ENCODE results near the gene PCBP3. TPM values are rescaled to one million over a fixed set of nuclear protein-coding genes. Genes with fewer than 3 reads are reported as not detected.

Gene PCBP3
- total and polyA plus RNA-seq, 2 donors (not counting 3 experiments of a cell fraction or from before 2014, with no cell fraction given): 0.06 to 1.1 TPM

GRCh38 chr21:45599146-45599581 is 44.4 kb upstream of the PCBP3 start:
- H3K4me3 ChIP-seq (replicated peaks in 1 of 3; ENCODE audit: insufficient read depth in 1 of 3, low read depth in 1 of 3, low read length in 3 of 3): no peak overlapping the region
- no peaks in the 10 kb centered on the region for H3K9me1 ChIP-seq (replicated peaks; ENCODE audit: control insufficient read depth, extremely low read depth, insufficient read depth, low read length)
- ChIA-PET POLR2A (no interaction called here), CTCF (interaction anchor here (5.4 kb wide), 1 partner anchor 43 kb away, joined by 103 read pairs; no protein-coding TSS in a partner anchor)
- no peak overlapping the region for H2AFZ ChIP-seq (ENCODE audit: low read depth, low read length)
- no peaks in the 10 kb centered on the region for H4K20me1 ChIP-seq (replicated peaks; ENCODE audit: control insufficient read depth, extremely low read depth, insufficient read depth, low read length)
- no peaks in the 10 kb centered on the region for H3K79me2 ChIP-seq (ENCODE audit: control insufficient read depth, insufficient read depth, low read length)
- no peaks in the 10 kb centered on the region for H3K9me3 ChIP-seq (replicated peaks; ENCODE audit: control insufficient read depth, insufficient read depth, low read length)
- TF ChIP-seq POLR2AphosphoS5 (IDR thresholded peaks at IDR 0.05; ENCODE audit: insufficient read depth, low read depth, low read length): no peak
- no peaks in the 10 kb centered on the region for H3K36me3 ChIP-seq (ENCODE audit: control insufficient read depth in 2 of 2, extremely low read depth in 1 of 2, insufficient read depth in 2 of 2, low read length in 2 of 2)
- no peak for DNase-seq (ENCODE audit: low read depth, low spot score)
- no peak overlapping the region for H3K9ac ChIP-seq (replicated peaks; ENCODE audit: extremely low read depth, insufficient read depth, low read length)
- H3K27ac ChIP-seq (ENCODE audit: insufficient read depth, low read depth, low read length): no peak overlapping the region
- H3K4me2 ChIP-seq (ENCODE audit: insufficient read depth, low read length): no peak overlapping the region
- FAIRE-seq: no peak
- H3K4me1 ChIP-seq (ENCODE audit: control insufficient read depth, extremely low read depth, insufficient read depth, low read length): no peaks in the 10 kb centered on the region
- no TSS peak for BruUV-seq (replicated peaks)
- intact Hi-C loops (cut with micrococcal nuclease): loop anchor here (10.0 kb wide), 1 partner anchor 454 kb away; no protein-coding TSS in a partner anchor
- H3K27me3 ChIP-seq (ENCODE audit: control insufficient read depth in 2 of 2, insufficient read depth in 2 of 2, low read length in 2 of 2): peaks cover 0 to 4% of the 10 kb centered on the region in 2 experiments
- dilution Hi-C loops (cut with MboI; ENCODE audit: extremely low pct_ligation_motif_present, low sequenced_read_pairs): no loop called here

DNA sequence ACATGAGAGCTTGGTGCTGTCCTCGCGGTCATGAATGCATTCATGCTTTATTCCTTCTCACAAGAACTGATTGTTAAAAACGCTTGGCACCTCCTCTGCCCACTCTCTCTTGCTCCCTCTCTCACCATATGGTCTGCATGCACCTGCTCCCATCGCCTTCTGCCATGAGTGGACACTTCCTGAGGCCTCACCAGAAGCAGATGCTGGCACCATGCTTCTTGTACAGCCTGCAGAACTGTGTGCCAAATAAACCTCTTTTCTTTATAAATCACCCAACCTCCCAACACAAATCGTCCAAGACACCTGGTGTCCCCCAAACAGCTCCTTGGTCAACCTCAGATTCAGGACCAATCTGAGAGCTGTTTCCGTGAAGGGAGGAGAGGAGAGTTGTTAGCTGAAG is 43.3 kb upstream of the PCBP3 start:
- TF ChIP-seq CTCF (IDR thresholded peaks at IDR 0.05; ENCODE audit: extremely low read depth in 1 of 2, insufficient read depth in 1 of 2, low read depth in 1 of 2, low read length in 2 of 2): no peak
- ChIA-PET POLR2A (no interaction called here), CTCF (interaction anchor here (2.3 kb wide), 1 partner anchor 44 kb away, joined by 10 read pairs; no protein-coding TSS in a partner anchor)
- Histone ChIP-seq H3K4me3 (replicated peaks in 1 of 3; ENCODE audit: insufficient read depth in 1 of 3, low read depth in 1 of 3, low read length in 3 of 3) (no peak overlapping the region), H3K9me3 (replicated peaks; ENCODE audit: control insufficient read depth, insufficient read depth, low read length) (no peaks in the 10 kb centered on the region), H3K36me3 (ENCODE audit: control insufficient read depth in 2 of 2, extremely low read depth in 1 of 2, insufficient read depth in 2 of 2, low read length in 2 of 2) (no peaks in the 10 kb centered on the region), H3K9me1 (replicated peaks; ENCODE audit: control insufficient read depth, extremely low read depth, insufficient read depth, low read length) (no peaks in the 10 kb centered on the region), H3K27ac (ENCODE audit: insufficient read depth, low read depth, low read length) (no peak overlapping the region), H3K4me1 (ENCODE audit: control insufficient read depth, extremely low read depth, insufficient read depth, low read length) (no peaks in the 10 kb centered on the region), H2AFZ (ENCODE audit: low read depth, low read length) (no peak overlapping the region), H3K4me2 (ENCODE audit: insufficient read depth, low read length) (no peak overlapping the region), H3K9ac (replicated peaks; ENCODE audit: extremely low read depth, insufficient read depth, low read length) (no peak overlapping the region), H4K20me1 (replicated peaks; ENCODE audit: control insufficient read depth, extremely low read depth, insufficient read depth, low read length) (no peaks in the 10 kb centered on the region), H3K27me3 (ENCODE audit: control insufficient read depth in 2 of 2, insufficient read depth in 2 of 2, low read length in 2 of 2) (peaks cover 0 to 4% of the 10 kb centered on the region in 2 experiments), H3K79me2 (ENCODE audit: control insufficient read depth, insufficient read depth, low read length) (no peaks in the 10 kb centered on the region)
- BruUV-seq (replicated peaks): no TSS peak
- DNase-seq (ENCODE audit: low read depth, low spot score) (no peak), FAIRE-seq (no peak)
- intact Hi-C loops (cut with micrococcal nuclease) (no loop called here), dilution Hi-C loops (cut with MboI; ENCODE audit: extremely low pct_ligation_motif_present, low sequenced_read_pairs) (no loop called here)

Measured in endothelial cell of umbilical vein (primary cell).